Central memory CD4-positive, alpha-beta T cell (primary cell): ENCODE measurements around the gene CARMIL1.
"Not testable (repeated sequence)": the region's sequence is repeated elsewhere in the genome, so short reads cannot be mapped to it uniquely, and the experiment has no call there.

Source experiments
- DNase-seq: peaks from one replicate; pipeline ENCODE4 v3.0.0; 2022

The CARMIL1 gene

DNA sequence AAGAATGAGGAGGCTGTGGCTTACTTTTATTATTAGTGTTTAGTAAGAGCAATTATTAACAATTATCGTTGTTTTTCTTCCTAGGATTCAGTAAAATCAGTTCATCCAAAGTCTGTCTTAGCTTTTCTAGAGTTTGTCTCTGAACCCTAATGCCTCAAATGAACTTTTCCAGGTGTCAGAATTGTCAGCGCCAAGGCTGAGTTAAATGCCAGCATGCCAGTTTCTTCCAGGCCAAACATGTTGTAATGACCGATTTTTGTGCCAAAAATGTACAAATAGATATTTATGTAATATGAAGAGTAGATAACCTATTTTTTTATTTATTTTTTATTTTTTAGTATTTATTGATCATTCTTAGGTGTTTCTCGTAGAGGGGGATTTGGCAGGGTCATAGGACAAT, 306.1 kb downstream of the CARMIL1 start:
- DNase-seq: no peak

DNA sequence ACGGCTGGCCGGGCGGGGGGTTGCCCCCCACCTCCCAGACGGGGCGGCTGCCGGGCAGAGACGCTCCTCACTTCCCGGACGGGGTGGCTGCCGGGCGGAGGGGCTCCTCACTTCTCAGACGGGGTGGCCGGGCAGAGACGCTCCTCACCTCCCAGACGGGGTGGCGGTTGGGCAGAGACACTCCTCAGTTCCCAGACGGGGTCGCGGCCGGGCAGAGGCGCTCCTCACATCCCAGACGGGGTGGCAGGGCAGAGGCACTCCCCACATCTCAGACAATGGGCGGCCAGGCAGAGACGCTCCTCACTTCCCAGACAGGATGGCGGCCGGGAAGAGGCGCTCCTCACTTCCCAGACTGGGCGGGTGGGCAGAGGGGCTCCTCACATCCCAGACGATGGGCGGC, 306.9 kb downstream of the CARMIL1 start:
- DNase-seq: not testable (repeated sequence)

DNA sequence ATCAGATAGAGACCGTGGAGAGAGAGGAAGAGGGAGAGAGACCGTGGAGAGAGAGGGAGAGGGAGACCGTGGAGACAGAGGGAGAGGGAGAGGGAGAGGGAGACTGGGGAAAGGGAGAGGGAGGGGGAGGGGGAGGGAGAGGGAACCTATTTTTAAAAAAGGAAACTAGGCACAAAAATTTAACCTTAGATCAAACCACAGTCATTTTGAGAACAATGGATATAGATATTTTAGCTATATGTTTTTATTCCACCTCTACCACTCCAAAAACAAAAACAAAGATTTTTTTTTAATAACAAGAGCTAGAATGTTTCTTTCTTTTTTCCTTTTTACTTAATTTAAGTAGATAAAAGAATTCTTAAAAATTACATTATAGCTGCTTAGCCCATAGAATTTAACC, 307.8 kb downstream of the CARMIL1 start:
- DNase-seq: no peak

DNA sequence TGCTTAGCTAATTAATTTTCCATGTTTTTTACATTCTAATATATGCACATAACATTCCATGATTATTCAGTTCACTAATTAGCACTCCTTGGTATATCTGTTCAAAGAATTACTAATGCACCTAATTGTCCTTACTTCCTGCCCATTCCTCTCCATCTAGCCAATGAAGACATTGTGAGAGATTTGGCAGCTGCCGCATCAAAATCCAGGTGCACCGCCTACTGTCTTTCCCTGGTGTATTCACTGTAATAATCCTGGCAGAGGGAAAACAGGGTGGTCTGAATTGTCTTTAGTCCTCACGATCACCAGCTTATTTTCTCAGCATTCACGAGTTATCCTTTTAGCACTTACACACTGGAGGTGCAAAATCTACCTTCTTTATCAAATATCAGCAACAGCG, 311.8 kb downstream of the CARMIL1 start:
- no peak for DNase-seq

DNA sequence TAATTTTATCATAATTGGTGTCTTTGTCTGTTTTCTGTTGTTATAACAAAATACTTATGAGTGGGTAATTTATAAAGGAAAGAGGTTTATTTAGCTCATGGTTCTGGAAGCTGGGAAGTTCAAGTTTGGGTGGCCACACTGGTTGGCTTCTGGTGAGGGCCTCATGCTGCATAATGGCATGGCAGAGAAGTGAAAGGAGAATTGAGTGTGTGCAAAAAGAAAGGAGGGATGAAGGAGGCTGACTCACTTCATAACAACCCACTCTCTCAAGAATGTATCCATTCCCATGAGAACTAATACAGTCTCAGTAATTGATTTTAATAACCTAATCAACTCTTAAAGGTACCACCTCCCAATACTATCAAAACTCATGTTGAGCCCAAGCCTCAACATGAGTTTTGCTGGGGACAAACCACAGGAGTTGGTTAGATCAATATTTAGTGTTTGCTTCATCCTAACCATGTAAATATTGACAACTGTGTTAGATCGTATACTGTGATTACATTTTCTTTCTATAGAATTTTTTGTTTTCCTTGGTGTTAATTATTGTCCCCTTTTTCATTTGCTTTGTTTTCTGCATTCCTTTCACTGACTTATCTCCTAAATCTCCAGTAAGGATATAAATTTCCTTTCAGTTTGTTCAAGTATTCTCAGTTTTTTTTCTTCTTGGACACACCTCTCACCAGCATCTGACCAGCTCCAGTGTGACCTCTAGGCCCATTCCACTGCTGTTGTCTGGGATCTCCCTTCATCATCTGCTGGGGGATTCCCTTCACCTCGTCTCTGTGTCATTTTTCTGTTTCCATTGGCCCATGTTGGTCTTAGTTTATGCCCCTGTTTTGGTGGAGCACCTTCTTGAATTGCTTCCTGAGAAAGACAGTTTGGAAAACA, 318.0 kb downstream of the CARMIL1 start:
- no peak for DNase-seq

DNA sequence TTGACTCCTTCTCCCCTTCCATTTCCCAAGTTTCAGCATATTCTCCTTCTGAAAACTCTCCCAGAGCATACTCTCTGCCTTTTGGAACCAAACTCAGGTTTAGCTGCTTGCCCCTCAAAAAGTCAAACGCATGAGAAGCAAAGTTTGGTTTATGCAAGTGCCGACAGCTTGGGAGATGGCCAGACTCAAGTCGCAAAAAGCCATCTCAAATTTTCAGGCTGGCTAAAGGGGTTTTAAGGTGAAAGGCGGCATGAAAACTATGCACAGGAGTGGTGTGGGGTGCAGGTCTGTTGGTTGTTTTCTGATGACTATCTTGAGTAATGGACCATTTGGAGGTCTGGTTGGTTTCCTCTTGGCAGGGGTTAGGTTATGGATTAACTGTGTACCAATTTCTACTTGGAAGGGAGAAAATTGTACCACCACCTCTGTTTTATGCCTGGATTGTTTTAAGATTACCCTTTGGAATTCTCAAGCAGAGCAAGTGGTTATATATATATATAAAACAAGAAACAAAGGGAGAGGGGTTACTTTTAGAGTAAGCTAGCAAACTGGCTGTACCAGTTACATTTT, 320.4 kb downstream of the CARMIL1 start:
- no peak for DNase-seq

DNA sequence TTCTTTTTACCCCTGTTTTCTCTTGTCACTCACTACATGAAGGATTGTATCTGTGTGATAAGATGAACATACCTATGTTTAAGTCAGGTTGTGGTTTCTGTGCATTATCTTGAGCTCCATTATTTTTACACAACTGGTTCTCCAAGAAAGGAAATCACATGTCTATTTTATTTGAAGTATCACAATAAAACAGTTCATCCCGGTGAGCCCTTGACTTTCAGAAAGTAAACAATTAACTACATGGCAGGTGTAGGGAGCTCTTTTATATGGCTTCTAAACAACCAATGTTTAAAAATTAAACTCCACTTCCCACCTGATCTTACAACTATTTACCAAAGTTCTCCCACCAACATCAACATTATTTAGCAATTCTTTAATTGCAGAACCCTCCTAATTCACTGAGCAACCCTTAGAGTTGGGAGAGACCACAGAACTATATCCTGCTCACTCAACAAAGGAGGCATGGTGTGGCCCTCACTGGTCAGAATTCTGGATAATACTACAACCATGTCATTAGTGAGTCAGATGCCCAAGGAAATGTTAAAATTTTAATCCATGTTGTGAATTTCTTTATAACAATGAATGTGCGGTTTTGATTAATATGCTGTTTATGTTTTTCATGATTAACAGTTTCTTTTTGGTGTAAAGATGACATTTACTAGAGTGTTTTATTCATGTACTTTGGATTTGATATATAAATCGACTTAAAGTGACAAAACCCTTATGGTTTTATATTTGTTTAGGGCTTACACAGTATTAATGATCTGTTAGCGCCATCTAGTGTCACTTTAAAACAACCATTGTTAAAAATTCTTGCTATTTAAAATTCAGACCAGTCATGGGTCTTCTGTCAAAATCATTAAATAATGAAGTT, 322.9 kb downstream of the CARMIL1 start:
- DNase-seq: peak; percentile 23

DNA sequence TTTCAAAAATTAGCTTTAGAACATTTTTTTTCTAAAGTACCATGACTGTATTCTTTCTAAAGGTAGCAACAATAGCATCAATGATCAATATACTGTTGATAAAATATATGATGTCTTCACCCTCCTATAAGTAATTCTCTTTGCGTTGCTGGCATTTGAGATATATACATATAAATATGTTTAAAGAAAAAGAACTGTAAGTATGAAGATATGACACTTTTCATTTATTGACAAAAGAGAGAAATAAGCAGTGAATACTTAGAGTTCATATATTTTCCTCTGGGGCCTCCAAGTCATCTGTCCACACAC, 323.5 kb downstream of the CARMIL1 start:
- no peak for DNase-seq

DNA sequence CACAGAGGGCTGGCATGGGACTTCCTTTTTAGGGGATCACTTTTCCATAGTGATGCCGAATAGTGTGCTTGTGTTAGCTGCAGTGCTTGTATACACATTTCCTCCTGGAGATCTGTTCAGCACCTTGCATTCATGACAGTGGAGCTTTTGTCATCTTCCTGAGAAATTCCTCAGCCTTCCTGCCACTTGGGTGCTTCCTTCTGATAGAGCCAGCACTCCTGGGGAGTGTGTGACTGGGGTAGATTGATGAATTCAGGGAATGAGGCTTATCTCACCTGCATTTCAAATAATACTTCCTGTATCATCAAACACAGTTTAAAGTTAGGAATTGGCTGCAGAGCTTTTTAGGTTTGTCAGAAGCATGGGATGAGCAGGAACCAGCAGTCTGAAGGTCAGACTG, 324.1 kb downstream of the CARMIL1 start:
- DNase-seq: no peak

DNA sequence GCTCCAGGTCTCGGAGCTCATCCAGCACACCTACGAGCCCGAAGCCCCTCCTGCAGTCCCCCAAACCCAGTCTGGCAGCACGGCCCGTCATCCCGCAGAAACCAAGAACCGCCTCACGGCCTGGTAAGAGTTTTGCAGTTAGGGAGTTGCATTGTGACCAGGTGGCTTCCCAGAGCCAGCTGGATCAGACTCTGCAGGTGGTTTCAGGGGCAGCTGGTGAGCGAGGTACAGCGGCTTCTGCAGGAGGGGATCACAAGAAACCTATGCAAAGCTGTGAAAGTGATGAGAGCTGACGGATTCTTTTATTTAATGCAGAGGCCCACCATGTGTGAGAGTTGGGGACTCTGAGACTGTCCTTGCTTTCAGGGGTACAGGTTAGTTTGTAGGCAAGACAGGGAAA, 327.0 kb downstream of the CARMIL1 start:
- no peak for DNase-seq

DNA sequence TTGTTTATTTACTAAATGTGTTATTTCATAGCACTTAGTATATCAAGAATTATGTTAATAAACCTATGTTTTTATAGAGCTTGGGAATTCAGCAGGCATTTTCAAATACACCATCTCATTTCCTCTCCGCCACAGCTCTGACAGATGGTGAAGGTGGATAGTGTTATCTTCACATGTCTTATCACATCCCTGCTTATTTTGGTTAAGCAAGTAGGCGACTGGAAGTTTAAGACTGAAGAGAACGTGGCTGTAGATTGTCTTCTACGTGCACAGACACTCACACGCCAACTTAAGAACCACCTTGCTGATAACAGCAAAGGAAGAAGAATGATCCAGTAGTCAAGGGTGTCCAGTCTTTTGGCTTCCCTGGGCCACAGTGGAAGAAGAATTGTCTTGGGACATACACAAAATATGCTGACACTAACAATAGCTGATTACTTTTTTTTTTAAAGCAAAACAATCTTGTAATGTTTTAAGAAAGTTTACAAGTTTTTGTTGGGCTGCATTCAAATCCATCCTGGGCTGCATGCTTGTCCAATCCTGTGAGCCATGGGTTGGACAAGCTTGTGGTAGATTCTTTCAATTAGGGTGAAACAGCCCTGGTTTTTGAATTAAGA, 329.5 kb downstream of the CARMIL1 start:
- no peak for DNase-seq

DNA sequence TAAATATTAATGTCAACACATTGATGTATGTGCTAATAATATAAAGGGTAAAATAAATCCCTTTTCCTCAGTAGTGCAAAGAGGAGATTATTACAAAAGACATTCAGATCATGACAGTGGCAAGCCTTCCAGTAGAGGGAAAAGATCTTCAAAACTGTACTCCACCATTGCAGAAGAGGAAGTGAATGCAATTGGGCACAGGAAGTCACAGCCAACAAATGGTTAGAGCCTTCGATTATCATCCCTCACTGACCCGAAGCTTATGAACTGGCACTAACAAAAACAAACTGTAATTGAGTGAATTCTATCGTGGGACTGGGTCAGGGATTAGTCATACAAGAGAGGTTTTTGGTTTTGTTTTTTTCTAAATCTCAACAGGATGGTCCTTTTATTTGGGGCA, 333.5 kb downstream of the CARMIL1 start:
- no peak for DNase-seq

DNA sequence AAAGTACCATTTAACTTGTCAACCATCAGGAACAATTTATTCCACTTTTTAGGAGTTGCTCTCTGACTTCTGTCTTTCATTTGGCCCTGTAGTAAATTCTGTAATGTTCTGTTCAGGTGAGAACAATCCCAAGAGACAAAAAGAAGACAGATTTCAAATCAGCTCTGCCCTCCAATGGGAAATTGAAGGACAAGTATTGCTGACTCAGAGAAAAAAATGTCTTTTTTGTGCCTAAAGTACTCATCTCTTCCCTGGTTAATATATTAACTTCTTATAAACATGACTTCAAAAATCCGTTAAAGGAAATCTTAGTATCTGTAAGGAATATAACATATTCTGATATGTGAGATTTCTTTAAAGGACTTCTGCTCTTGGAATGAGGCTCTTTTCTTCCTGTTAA, 334.2 kb downstream of the CARMIL1 start:
- no peak for DNase-seq

DNA sequence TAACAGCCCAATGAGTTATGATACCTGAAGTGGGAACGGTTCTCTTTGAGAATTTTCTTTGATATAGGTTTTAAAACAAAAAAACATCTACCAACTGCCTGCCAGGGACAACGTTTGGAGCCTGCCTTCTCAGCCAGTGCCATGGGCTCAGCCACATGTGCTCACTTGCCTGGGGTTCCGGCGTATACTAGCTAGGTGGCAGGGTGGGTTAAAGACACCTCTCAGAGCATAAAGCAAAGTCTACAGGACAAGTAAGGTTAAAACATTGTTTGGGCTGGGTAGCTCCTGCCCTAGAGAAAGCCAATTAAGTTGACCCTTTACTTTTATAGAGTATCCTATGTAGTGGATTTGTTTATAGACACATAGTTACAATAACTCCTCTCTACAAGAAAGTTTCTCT, 334.9 kb downstream of the CARMIL1 start:
- no peak for DNase-seq

DNA sequence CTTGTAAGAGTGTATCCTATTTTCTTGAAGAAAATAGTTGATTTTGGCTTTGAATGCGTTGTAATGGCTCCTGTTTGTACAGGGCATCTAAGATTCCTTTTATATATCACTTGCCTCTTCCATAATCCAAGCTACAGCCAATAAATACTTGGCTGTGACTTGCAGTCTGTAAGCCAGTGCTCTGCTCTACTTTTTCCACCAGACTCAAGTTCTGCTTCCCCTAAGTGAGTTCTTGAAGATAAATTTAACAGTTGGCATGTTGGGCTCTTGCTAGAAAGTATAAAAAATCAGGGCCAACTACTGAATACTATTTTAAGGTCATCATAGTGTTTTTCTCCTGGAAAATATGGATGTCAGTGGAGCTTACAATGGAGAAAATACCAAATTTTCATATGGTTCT, 336.3 kb downstream of the CARMIL1 start:
- no peak for DNase-seq

DNA sequence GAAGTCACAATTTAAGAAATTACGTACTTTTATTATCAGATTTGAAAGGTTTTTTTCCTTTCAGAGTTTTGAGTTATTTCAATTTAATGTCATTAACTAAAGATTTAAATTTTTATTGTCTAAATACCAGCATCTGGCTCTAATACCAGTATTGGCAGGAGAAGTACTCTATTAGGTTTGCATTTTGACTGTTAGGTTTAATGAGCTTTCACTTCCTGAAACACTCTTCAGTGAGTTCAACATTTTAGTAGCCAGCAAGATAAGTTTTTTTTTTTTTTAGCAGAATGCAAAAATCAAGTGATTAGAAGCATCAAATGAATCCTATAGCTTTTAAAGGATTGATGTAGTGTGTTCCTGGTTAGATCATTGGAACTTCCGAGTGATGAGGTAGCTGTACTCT, 338.8 kb downstream of the CARMIL1 start:
- no peak for DNase-seq

DNA sequence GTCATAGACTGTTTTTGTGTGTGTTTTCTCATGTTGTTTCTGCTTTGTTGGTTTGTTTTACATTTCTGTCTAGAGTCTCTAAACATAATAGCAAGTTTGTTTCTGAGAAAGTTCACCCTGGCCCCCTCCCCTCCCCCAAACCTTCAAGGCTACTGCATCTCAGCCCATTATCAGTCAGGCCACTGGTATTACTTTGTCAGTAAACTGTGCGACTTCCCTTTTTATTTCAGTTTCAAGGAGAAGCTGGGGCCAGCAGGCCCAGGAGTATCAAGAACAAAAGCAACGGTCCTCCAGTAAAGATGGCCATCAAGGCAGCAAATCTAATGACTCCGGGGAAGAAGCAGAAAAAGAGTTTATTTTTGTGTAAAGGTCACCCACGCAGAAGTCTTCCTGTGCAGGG, 340.0 kb downstream of the CARMIL1 start:
- no peak for DNase-seq

DNA sequence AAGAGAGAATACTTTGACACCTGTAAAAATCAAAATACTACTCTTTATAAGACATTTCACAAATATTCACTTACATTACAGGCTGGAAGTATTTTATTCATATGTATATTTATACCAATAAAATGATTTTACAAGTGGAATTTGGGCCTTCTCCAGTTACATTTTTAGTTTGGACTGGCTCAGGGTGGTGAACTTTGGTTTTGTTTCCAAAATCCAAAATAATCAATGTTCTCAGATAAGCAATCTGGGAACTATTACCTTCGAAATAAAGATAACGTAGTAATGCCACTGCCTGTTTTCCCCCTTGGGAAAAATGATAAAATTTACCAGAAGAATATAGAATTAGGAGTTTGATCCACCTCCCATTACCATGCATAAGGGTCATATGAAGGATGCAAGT, 341.2 kb downstream of the CARMIL1 start:
- DNase-seq: no peak

DNA sequence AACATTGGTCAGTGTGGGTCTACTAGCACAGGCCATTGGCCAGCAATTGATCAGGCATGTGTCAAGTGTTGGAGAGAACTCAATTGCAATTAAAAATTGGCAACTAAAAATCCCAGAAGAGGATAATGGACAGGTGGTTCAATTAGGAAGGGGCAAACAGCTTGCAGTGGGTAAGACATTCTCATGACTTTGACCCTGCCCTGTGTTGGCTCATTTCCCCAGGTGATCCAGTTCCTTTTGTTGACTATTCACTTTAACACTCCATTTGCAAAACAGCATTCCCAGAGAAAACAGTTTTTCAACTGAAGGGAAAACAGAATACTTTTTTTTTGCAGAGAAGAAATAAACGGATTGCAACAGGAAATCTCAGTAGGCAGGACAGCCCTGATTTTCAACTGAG, 343.9 kb downstream of the CARMIL1 start:
- no peak for DNase-seq

DNA sequence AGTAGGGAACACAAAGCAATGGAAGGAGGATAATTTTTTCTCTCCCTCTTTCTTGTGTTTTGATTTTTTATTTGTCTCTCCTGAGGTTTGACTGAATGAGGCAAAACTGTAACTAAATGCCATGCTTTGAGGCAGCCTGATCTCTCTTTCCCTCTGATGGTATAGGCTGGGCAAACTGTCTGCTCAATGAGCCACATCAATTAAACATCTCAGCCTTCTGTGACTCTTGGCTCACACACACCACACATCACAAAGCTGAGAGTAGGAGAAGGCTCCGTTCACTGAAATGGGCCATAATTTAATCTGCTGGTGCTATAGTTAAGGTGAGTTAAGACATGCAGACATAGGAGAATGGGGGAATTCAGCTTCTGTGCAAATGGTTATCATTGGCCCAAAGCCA, 344.7 kb downstream of the CARMIL1 start:
- no peak for DNase-seq

DNA sequence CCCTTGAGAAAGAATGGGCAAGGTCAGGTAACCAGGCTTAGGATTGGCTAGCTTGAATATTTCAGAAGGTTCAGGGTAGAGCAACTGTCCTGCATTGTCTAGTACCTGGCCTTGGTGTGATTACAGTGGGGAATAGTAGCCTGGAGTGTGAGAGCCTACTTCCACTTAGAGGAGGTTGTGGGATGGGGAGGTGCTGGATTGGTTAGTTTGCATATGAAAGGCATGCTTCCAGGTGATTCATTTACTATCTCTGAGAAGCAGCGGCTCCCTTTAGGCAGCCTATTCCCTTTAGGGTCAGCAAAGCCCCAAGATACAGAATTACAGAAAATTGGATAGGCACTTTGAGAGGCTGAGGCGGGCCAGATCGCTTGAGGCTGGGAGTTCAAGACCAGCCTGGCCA, 347.8 kb downstream of the CARMIL1 start:
- DNase-seq: no peak

DNA sequence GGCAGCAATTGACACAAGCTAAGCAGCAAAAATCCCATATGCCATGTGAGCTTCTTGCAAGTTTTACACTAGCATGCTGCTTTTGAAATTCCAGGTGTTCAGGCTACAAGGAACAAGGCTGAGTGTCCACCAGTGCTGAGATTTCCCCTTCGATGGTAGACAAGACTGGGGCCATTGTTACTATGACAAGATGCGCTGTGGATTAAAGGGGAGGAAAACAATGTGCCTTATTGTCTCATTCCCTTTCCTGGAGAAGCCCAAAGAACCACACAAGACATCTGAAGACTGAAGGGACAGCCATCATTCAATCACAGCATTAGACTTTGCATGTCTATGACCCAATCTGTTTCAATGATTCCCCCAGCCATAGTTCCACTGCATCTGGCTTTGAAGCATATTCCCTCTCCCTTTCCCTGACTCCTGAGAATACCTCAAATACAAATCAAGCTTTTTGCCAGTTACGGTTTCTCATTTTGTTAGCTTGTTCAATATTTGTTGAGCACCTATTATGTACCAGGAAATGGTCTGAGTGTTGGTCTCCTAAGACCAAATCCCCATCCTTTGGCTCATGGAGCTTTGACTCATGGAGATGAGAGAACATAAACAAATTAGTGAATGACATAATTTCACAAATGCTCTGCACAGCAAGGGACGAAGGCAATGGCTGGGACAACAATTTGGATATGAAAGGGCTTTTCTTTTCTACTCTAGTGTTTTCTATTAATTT, 349.5 kb downstream of the CARMIL1 start:
- DNase-seq: no peak

DNA sequence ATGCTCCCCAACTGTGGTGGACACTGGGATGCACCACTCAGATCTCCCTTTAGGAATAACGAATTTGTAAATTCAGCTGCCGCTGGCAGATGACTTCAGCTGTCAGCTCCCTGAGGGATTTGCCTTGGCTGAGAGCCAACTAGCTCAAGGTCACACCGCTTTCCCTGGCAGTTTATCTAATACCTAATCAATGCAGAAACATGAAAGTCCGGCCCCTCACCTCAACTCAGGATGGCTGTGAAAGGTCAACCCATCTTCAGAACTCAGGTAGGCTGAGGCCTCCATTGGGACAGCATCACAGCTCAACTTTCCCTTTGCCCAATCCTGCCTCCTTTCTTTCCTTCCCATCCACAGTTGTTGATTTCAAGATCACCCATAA, 350.0 kb downstream of the CARMIL1 start:
- no peak for DNase-seq
